Endometrium (tissue), 2 donors: ENCODE measurements around the gene AJAP1.

ENCODE experiments used
- FAIRE-seq: peaks from 2 replicates; lab custom pipeline; 2012; peaks lifted over from hg19 to GRCh38; lab: Jason Lieb, UNC
- donor health status: control.
- donor health status: control.

The AJAP1 gene

DNA sequence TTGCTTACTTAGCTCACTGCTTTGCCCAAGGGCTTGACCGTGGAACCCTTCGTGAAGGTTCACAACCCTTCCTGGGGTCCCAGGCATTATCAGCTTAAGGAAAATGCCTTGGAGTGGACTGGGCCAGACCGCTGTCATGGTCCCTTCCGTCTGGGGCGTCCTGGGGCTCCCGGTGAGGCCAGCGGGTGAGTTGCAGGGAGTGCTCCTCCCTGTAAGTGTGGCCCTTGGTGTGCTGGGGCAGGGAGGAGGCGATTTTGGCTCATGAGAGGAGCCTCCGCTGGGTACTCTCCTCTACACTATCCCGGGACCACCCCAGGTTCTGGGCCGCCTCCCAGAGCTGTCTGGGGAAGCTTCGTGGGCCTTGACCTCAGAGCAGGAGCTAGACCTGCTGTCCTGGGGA, 48.1 kb downstream of the AJAP1 start:
- FAIRE-seq: no peak

DNA sequence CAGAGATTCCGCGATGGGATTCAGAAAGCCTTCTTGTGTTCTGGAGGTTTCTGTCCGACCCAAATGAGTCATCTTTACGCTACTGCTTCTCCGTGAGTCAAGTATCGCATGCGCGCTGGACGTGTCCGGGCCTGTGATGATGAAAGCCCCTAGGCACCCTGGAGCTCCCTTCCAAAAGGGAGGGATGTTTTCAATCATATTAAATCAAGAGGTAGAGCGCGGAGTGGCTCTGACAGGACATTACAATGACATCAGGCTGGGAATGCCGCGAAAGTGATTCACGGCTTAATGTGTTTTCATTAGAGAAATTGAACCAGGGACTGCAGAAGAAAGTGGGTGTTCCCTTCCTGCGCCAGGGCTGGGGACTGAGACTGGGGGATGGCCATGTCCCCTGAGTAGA, 48.5 kb downstream of the AJAP1 start:
- FAIRE-seq: no peak

DNA sequence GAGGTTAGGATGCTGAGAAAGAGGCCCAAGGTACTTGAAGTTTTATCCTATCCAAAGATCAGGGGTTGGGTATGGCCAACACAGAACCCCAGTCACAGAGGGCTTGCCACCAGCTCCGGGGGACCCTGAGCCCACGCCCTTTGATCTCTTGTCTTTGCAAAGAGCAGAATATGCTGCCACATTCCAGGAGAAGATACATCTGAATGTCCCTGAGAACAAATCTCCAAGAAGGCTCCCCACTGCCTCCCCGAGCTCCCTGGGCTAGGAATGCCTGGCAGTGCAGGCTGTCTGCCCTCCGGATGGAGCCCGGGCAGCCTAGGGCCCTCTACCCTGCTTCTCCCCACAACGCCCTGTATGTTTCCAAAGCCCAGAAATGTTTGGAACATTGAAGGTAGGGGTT, 49.2 kb downstream of the AJAP1 start:
- FAIRE-seq: no peak

DNA sequence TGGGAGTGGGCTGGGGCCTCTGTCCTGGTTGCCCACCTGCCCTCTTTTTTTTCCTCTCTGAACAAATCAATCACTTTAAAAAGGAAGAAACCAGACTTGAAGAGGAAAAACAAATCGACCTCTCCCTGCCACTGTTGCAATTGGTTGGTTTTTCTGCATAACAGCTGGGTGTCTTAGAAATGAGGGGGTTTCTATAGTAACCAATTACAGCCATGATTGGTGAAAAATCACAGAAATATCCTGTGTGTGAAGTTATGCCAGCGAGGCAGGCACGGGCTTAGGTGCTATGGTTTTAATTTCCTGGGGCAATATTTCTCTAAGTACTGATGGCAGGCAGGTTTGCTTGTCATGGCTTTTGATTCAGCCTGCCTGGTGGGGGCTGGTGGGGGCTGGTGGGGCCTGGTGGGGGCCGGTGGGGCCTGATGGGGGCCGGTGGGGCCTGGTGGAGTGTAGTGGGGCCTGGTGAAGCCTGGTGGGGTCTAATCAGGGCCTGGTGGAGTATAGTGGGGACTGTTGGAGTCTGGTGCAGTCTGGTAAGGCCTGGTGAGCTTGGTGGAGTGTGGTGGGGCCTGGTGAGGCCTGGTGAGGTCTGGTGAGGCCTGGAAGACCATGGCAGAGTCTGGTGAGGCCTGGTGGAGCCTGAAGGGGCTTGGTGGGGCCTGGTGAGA, 54.6 kb downstream of the AJAP1 start:
- no peak for FAIRE-seq

DNA sequence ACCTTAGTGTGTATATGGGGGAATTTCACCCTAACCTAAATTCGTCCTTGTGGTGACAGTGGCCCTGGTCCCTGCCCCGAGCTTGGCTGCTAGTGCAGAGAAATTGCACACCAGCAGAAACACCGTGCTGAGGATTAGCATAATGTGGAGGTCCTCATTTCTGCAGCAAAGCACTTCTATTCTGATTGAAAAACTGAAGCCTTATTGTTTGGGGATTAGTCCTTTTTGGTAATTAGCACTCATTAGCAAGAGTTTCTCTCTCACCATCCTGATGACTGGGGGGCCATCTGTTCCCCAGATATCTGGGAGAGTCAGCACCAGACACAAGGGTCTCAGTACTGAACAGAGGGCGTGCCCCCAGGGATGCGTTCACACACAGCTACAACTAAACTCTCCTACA, 55.2 kb downstream of the AJAP1 start:
- no peak for FAIRE-seq

DNA sequence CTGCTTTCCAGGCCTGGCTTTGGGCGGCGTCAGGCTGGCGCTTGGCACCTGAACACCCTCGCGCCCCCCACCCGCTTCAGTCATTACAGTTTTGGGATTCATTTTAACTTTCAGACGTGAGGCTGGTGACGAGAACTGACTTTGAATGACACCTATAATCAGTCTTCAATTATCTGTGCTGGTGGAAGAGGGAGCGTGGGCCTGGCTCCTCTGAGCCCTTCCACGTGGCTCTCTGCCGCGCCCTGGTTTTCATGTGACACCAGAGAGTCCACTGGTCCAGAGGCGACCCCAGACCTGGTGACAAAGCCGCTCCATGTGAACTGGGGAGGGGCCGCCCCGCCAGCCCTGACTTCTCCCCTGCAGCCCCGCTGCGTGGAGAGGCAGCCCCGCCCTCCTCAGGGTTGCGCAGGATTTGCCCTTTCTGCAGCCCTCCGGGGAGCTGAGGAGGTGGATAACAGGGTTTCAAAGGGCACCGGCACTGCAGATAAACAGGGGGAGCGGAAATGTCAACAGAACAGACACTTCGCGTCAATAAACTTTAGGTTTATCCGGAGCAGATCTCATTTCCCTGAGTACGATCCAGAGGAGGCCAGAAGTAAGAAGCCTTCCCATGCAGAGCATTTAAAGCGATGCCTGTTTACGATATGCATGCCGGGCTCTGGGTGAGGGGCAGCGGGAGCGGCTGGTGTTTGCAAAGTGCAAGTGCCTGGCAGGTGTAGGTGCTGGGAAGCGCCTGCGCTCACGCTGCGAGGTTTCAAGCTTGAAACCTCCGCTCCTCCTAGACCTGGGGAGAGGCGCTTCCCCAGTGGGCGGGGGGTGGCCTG, 56.4 kb downstream of the AJAP1 start:
- no peak for FAIRE-seq

DNA sequence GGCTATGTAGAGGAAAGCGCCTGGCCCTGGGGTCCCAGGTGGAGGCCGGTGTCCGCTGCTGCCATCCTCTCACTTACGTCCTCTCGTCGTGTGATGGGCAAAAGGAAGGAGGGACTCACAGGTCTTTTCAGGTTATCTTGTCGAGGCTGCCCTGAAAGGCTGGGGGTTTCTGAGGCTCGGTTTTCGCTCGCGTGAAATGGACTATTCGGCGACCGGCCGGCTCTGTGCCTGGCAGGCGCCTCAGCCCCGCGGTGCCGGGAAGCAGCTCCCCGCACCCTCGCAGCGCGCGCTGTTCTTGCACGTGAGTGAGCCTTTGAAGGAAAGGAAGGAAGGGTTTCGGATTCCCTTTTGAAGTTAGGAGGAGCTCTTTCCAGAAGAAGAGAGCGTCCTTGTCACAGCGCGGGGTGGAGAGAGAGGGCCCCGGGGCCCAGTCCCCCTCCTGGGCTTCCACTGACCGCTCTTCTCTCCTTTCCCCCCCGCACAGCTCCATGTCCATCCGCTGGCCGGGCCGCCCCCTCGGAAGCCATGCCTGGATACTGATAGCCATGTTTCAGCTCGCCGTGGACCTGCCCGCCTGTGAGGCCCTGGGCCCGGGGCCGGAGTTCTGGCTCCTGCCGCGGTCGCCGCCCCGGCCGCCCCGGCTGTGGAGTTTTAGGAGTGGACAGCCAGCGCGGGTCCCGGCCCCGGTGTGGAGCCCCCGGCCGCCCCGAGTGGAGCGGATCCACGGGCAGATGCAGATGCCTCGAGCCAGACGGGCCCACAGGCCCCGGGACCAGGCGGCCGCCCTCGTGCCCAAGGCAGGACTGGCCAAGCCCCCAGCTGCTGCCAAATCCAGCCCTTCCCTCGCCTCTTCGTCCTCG, 57.2 kb downstream of the AJAP1 start:
- FAIRE-seq: no peak

DNA sequence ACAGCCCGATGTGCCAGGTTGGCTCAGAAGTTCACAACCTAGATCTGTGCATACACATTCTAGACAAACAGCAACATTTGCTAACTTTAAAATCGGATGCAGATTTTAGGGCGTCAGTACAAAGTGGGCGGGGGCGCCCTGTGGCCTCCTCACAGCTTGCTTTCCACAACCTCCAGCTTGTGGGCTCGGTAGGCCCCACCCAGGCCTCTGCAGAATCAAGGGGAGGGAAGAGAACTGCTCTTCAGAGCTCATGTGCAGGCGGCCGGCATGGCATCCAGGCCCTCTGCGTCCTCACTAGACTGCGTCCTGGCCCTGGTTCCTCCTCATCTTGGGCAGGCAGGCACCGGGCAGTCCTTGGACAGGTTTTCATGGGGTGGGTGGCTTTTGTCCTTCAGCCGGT, 59.3 kb downstream of the AJAP1 start:
- no peak for FAIRE-seq

DNA sequence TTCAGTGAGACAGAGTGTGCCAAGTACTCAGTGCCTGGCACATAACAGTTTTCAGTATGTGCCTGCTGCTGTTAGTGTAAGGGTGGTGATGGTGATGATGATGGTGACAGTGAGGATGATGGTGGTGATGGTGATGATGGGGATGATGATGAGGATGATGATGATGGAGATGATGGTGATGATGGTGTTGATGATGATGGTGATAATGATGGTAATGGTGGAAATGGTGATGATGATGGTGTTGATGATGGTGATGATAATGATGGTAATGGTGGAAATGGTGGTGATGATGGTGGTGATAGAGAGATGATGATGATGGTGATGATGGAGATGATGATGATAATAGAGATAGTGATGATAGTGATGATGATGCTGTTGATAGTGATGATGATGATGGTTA, 62.0 kb downstream of the AJAP1 start:
- FAIRE-seq: no peak

DNA sequence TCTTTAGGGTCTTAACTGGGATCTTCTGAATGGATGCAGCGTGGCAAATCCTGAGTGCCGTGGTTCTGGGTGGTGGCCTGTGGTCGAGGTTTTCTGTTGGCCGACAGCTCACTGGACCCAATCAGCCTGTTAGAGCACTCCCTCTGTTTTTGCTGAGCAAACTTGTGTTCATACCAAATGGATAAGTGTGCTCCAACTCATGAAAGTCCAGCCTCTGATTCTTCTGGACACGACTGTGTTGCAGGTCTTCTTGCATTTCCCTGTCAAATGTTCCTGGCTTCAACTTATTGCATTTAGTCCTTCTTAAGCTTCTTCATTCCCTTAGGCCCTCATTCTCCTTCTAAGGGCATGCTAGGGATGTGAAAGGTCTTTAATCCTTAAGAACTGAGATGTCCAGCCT, 63.7 kb downstream of the AJAP1 start:
- no peak for FAIRE-seq

DNA sequence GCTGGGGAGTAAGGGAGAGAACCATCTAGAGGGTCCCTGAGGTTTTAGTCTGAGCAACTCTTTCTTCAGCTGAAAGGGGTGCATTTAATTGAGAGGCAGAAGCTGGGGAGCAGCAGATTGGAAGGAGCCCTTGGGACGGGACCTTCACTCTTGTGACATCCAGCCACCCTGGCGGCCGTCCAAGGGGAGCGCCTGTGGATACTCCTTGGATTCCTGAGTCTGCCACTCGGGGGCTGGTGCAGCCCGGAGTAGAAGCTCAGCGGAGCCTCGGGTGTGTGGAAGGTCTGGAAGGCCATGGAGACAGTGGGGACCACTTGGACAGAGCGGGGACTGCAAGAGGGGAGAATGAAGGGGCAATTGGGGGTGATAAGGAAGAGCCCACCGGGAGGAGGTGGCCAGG, 68.7 kb downstream of the AJAP1 start:
- FAIRE-seq: no peak

DNA sequence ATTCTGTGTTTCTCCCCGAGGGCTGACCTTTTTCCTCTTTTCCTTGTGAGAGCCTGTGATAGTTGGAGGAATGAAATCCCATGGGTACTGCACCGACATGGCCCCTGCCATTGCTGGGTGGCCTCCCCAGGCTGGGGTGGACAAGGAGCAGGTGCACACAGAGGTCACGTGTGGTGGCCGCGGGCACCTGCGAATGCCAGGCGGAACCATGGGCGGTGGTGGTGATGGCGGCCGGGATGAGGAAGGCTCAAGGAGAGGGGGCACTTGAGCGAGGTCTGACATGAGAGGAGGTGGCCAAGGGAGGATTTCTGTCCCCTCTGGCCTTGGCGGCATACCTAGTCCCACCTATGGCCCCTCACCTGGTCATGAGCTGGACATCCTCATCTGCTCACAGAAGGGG, 69.6 kb downstream of the AJAP1 start:
- no peak for FAIRE-seq

DNA sequence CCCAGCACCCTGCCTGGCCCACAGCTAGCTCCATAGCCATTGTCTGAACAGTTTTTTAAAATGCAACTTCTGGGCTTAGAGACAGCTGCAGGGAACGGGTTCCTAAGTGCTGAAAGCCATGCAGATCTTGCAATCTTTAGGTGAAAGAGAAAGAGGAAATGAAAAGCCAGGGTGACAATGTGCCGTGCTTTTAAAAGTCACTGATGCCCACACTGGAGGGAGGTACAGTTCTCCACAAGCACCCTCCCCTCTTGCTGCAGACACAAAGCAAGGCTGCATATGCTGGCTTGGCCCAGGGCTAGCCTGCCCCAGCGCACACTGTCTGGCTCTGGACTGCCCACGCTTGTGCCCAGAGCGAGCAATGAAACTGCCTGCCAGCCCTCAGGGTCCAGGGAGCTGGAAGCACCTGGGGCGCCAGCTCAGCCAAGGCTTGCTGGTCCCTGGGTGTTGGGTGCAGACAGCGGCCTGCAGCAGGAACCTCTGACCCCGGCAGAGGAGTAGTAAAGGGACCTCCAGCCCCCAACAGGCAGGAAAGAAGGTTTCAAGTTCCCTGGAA, 70.4 kb downstream of the AJAP1 start:
- FAIRE-seq: no peak

DNA sequence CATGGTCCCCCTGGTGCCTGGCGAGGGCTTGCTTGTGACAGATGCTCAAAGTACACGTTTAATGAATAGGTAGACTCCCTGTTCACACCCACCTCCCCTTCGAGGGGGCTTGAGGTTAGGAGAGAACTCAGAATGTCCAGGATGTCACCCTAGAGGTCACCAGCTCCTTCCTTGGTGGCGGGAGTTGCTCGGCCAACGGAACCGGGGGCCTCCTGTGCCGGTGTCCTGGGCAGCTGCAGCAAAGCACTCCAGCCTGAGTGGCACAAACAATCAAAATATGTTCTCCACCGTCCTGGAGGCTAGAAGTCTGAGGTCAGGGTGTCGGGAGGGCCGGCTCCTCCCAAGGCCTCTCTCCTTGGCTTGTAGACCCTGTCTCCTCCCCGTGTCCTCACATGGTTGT, 71.0 kb downstream of the AJAP1 start:
- FAIRE-seq: no peak

DNA sequence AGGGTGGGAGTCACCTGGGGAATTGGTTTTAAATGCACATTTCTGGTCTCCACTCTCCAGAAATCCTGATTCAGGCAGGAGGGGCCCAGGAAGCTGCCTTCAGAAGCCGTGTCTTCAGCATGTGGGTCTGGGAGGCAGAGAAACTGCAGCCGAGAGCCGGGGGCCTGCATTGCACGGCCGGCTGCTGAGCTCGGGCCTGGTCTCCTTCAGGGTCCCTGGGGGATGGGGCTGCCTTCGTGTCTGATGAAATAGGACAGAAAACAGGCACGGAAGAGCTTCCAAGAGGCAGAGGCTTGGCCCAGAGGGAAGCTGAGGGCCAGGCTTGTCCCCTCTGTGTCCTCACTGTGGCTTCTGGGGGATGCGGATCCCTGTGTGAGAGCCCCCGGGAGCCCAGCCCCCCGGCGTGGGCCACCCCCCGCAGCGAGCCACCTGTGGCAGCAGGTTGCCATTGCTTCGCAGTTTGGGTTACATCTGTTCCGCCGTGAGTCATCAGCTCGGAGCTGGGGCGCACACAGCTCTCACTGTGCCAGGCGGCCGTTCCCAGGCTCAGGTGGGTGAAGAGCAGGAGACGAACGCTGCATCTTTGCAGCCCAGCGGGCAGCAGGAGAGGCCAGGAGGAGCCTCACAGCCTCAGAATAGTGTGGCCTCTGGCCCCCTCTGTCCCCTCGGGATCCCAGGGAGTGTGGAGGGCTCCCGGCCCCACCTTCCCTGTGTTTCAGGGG, 72.4 kb downstream of the AJAP1 start:
- FAIRE-seq: no peak

DNA sequence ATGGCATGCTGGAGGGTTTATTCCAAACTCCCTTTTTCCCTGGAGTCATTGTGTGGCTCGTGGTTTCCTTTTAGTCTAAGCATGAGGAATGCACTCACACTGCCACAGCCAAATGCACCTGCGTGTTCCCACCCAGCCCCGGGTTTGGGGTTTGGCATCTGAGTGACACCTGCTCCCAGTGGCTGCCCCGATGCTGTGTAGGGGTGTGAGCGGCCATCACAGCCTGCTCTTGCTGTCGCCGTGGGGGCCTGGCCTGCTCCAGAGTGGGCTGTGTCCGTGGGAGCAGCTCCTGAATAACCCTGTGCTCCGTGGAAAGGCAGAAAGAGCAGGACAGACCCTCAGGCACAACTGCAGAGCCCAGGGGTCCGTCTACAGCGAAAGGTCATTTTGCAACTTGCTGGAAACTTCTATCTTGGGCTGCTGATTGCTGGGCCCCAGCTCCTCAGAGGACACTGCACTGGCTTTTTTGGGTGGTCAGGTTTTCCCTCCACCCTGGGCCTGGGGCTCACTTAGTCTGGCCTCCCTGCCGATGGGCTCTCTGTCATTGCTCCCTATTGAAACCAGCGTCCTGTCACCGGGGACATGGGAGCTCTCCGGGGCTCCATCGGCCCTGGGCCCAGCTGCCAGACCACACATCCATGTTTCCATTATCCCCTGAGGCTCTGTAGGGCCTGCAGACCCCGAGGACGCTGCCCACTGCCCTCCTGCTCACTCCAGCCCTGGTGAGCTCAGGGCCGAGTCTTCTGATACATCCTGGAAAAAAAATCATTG, 74.1 kb downstream of the AJAP1 start:
- FAIRE-seq: no peak

DNA sequence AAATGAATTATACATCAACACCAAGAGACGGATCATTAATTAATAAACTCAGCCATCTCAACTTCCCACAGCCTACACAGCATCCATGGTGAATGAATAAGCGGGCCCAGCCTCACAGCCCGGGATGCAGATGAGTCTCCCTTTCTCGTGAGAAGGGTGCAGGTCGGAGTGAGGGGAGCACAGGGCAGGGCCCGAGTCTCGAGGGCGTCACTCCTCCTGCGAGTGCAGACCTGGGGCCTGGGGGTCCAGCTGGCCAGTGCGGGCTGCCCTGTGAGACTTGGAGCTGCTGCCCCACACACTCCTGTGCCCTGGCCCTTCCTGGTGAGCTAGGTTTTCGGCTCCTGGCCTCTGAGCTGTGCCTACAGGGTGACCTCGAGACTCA, 74.7 kb downstream of the AJAP1 start:
- no peak for FAIRE-seq

DNA sequence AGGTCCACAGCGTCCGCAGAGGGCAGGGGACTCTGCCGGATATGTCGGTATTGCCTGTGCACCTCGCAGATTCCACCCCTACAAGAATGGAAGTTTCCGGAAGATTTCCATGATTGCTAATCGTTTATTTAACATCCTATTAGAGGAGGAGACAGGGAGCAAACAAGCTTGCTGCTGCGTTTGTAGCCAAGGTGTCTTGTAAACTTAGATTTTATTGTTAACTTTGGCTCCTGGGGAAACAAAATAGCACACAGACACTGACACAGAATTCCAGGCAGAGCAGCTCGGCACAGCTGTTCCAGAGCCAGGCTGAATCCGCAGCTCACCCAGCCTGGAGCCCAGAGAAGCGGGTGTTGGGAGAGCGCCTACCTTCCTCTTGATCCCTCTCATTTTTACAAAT, 75.7 kb downstream of the AJAP1 start:
- no peak for FAIRE-seq

DNA sequence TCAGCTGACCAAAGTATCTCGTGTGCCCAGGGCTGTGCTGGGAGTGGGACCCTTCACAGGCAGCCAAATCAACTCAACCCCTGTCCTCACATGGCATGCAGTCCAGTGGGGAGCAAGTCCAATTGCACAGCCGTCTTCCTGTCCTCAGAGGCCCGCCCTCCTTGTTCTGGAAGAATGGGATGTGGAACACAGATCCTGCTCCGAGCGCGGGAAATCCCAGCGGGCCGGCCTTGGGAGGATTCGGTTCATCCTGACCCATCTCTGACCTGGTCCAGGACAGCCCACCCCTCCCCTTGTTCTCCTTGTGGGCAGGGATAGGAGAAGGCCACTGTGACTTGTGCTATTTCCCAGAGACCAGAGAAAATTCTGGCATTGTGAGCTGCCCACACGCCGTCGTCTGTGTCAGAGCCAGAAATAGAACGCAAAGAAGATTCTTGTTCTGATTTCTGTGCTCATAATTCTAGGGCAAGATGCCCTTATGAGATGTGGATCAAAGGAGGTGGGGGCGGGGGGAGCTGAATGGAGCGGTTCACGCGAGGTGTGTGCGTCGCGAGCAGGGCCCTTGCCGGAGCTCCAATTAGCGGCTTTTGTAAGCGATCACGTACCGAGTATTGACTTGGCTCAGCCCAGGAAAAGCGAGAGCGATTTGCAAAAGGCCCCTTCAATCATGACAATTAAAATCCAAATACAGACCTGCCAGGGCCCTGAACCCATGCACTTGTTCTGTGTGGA, 79.2 kb downstream of the AJAP1 start:
- peak; percentile 48 for FAIRE-seq

DNA sequence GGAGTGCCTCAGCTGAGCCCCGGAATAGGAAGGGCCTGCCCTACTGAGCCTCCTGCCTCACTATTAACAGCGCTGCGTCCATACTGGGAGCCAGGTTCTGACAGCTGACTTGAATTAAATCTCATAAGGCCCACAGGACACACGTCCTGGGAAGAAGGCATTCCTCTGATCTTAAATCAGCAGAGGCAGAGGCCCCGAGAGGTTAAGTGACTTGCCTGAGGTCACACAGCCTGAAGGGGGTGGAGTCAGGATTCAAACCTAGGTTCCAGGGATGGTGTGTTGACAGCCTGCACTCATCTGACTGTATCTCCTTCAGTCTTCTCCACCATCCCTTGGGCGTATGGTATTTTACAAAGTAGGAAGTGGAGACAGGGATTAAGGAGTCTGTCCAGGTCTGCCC, 79.8 kb downstream of the AJAP1 start:
- no peak for FAIRE-seq

DNA sequence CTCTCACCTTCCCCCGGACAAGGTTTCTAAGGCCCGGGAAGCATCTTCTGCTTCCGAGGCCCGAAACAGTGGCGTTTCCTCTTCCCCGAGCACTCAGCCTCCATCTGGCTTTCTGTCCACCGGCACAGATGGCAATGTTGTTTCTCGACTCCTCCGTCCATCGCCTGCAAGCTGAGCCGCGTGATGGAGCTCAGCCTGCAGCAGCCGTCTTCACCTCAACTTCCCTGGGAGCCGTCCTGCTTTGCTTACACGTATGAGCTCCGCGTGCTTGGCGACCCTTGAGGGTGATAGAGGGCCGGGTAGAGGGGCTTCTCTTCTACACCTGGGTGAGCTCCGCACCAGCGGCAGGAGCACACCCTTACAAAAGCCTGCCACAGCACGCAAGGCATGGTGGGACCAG, 80.4 kb downstream of the AJAP1 start:
- FAIRE-seq: no peak
